ENCODE results near the gene SEC14L1.
"Not testable (repeated sequence)": the region's sequence is repeated elsewhere in the genome, so short reads cannot be mapped to it uniquely, and the experiment has no call there.

Gene SEC14L1

DNA sequence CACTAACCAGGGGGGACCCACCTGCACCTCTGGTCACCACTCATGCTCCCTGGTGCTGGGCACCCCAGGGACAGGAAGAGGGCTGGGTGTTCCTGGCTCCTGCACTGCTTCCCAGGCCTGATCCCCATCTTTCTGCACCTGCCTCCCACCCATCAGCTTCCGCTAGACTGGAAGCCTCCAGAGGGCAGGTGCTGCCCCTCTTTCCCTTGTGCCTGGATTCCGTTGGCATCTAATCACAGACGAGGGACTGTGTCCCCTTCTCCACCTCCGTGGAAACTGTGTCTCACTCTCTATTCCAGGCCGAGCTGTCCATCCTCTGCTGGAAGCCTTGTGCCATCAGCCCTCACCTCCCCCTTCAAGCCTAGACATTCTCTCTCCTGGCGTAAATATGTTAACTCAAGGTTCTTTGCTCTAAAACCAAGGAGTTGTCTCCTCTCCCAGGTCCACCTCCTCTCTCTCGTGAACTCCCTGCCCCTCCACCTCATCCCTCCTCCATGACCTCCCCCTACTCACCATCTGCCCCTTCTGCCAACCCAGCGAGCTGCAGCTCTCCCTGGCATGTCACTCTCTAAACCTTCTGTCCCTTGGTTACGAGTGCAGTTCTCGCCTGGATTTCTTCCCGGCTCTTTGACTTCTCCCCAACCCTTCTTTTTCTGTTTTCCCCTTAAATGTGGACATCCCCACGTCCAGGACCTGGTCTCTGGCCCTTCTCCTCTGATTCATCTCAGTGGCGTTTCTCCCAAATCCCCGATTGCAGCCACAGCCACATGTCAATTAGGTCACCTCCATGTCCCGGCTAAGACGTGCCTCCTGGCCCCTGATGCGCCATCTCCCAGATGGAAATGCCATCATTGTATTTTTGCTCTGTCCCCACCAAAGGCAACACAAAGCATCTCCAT lies 107.7 kb downstream of the SEC14L1 start:
- Histone ChIP-seq H3K27ac (ENCODE audit: low read depth, low read length) (no peak overlapping the region), H3K4ac (ENCODE audit: low read depth, low read length) (no peak overlapping the region), H2AFZ (ENCODE audit: insufficient read depth, low read length, poor library complexity) (no peak overlapping the region), H3K23ac (ENCODE audit: low read length) (no peak overlapping the region), H4K12ac (ENCODE audit: low read depth, low read length) (no peak overlapping the region), H4K91ac (ENCODE audit: low read depth, low read length) (no peak overlapping the region), H2AK5ac (ENCODE audit: low read length) (no peak overlapping the region), H3K79me1 (ENCODE audit: low read length) (no peaks in the 10 kb centered on the region), H3K4me1 (ENCODE audit: control insufficient read depth in 1 of 2, insufficient read depth in 2 of 2, low read length in 2 of 2) (peaks cover 2 to 9% of the 10 kb centered on the region in 2 experiments), H2BK12ac (ENCODE audit: low read length) (no peak overlapping the region), H3K36me3 (ENCODE audit: control insufficient read depth in 1 of 2, insufficient read depth in 2 of 2, low read length in 2 of 2) (no peaks in the 10 kb centered on the region), H3K9ac (ENCODE audit: low read length) (no peak overlapping the region), H3K14ac (ENCODE audit: low read length) (no peak overlapping the region), H3K27me3 (ENCODE audit: insufficient read depth, low read length) (no peaks in the 10 kb centered on the region), H3K4me3 (ENCODE audit: low read depth, low read length) (no peak overlapping the region), H2BK120ac (ENCODE audit: insufficient read depth, low read length, poor library complexity) (no peak overlapping the region), H3K18ac (ENCODE audit: low read length) (no peak overlapping the region), H3K4me2 (ENCODE audit: low read length) (no peak overlapping the region), H2BK5ac (ENCODE audit: low read depth, low read length, poor library complexity) (no peak overlapping the region), H3K9me3 (ENCODE audit: insufficient read depth, low read depth, low read length) (peaks cover 3% of the 10 kb centered on the region), H4K8ac (ENCODE audit: low read depth, low read length) (no peak overlapping the region), H3K79me2 (ENCODE audit: control insufficient read depth, insufficient read depth, low read length, poor library complexity) (no peaks in the 10 kb centered on the region)
- no CpG with 5 or more reads among the region's 17 CpGs for WGBS (ENCODE audit: extremely low coverage, insufficient coverage, insufficient read length)
- no peak for DNase-seq

DNA sequence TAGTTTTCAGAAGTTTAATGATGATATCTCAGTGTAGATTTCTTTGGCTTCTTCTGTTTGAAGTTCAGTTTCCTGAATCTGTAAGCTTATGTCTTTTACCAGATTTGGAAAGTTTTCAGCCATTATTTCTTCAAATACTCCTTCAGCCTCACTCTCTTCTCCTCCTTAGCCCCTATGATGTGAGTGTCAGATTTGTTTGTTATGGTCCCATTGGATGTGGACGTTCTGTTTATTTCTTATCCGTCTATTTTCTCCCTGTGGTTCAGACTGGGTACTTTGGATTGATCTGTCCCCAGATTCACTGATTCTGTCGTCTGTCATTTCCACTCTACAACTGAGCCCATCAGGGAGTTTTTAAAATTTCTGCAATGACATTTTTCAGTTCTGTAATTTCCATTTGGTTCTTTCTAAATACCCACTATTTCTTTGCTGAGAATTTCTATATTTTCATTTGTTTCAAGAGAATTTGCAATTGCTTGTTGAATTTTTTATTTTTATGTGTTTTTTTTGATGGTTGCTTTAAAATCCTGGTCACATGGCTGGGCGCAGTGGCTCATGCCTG lies 110.9 kb downstream of the SEC14L1 start:
- H2BK12ac ChIP-seq (ENCODE audit: low read length), result no peak overlapping the region
- no CpG with 5 or more reads among the region's 4 CpGs for WGBS (ENCODE audit: extremely low coverage, insufficient coverage, insufficient read length)
- no peak overlapping the region for H2BK120ac ChIP-seq (ENCODE audit: insufficient read depth, low read length, poor library complexity)
- no peak overlapping the region for H2AK5ac ChIP-seq (ENCODE audit: low read length)
- no peaks in the 10 kb centered on the region for H3K79me2 ChIP-seq (ENCODE audit: control insufficient read depth, insufficient read depth, low read length, poor library complexity)
- no peak overlapping the region for H3K4me3 ChIP-seq (ENCODE audit: low read depth, low read length)
- no peak overlapping the region for H2AFZ ChIP-seq (ENCODE audit: insufficient read depth, low read length, poor library complexity)
- no peak overlapping the region for H3K4me2 ChIP-seq (ENCODE audit: low read length)
- H4K12ac ChIP-seq (ENCODE audit: low read depth, low read length), result no peak overlapping the region
- peaks cover 3% of the 10 kb centered on the region for H3K9me3 ChIP-seq (ENCODE audit: insufficient read depth, low read depth, low read length)
- no peak overlapping the region for H4K91ac ChIP-seq (ENCODE audit: low read depth, low read length)
- peaks cover 24 to 30% of the 10 kb centered on the region in 2 experiments for H3K4me1 ChIP-seq (ENCODE audit: control insufficient read depth in 1 of 2, insufficient read depth in 2 of 2, low read length in 2 of 2)
- no peak overlapping the region for H4K8ac ChIP-seq (ENCODE audit: low read depth, low read length)
- no peaks in the 10 kb centered on the region for H3K27me3 ChIP-seq (ENCODE audit: insufficient read depth, low read length)
- no peak overlapping the region for H3K18ac ChIP-seq (ENCODE audit: low read length)
- H2BK5ac ChIP-seq (ENCODE audit: low read depth, low read length, poor library complexity), result no peak overlapping the region
- no peaks in the 10 kb centered on the region for H3K36me3 ChIP-seq (ENCODE audit: control insufficient read depth in 1 of 2, insufficient read depth in 2 of 2, low read length in 2 of 2)
- no peak for DNase-seq
- H3K14ac ChIP-seq (ENCODE audit: low read length), result no peak overlapping the region
- peaks cover 11% of the 10 kb centered on the region for H3K79me1 ChIP-seq (ENCODE audit: low read length)
- H3K4ac ChIP-seq (ENCODE audit: low read depth, low read length), result no peak overlapping the region
- no peak overlapping the region for H3K23ac ChIP-seq (ENCODE audit: low read length)
- H3K9ac ChIP-seq (ENCODE audit: low read length), result no peak overlapping the region
- no peak overlapping the region for H3K27ac ChIP-seq (ENCODE audit: low read depth, low read length)

DNA sequence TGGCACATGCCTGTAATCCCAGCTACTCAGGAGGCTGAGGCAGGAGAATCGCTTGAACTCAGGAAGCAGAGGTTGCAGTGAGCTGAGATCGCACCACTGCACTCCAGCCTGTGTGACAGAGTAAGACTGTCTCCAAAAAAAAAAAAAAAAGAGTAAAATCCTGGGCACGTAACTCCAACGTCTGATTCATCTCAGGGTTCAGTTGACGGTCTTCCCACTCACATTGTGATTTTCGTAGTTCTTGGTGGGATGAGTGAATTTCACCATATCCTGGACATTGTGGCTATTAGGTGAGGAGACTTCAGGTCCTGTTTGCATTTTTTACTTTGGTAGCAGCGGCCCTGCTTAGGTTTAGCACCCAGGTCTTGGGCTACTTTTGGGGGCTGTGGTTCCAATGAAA lies 111.5 kb downstream of the SEC14L1 start:
- not testable (repeated sequence) for H2BK5ac ChIP-seq (ENCODE audit: low read depth, low read length, poor library complexity); H3K79me2 ChIP-seq (ENCODE audit: control insufficient read depth, insufficient read depth, low read length, poor library complexity); H3K4me2 ChIP-seq (ENCODE audit: low read length); DNase-seq; H3K9me3 ChIP-seq (ENCODE audit: insufficient read depth, low read depth, low read length); H2AK5ac ChIP-seq (ENCODE audit: low read length); H3K18ac ChIP-seq (ENCODE audit: low read length); H2BK120ac ChIP-seq (ENCODE audit: insufficient read depth, low read length, poor library complexity); H3K4me3 ChIP-seq (ENCODE audit: low read depth, low read length); H3K27me3 ChIP-seq (ENCODE audit: insufficient read depth, low read length); H3K23ac ChIP-seq (ENCODE audit: low read length); H3K4ac ChIP-seq (ENCODE audit: low read depth, low read length); H3K14ac ChIP-seq (ENCODE audit: low read length); H4K8ac ChIP-seq (ENCODE audit: low read depth, low read length); H2BK12ac ChIP-seq (ENCODE audit: low read length); H4K91ac ChIP-seq (ENCODE audit: low read depth, low read length); H4K12ac ChIP-seq (ENCODE audit: low read depth, low read length); H3K27ac ChIP-seq (ENCODE audit: low read depth, low read length); H2AFZ ChIP-seq (ENCODE audit: insufficient read depth, low read length, poor library complexity); H3K36me3 ChIP-seq (ENCODE audit: control insufficient read depth in 1 of 2, insufficient read depth in 2 of 2, low read length in 2 of 2); H3K9ac ChIP-seq (ENCODE audit: low read length)
- Histone ChIP-seq H3K79me1 (ENCODE audit: low read length) (peaks cover 11% of the 10 kb centered on the region), H3K4me1 (ENCODE audit: control insufficient read depth in 1 of 2, insufficient read depth in 2 of 2, low read length in 2 of 2) (peaks cover 24 to 26% of the 10 kb centered on the region in 2 experiments)
- no CpG with 5 or more reads among the region's 7 CpGs for WGBS (ENCODE audit: extremely low coverage, insufficient coverage, insufficient read length)

DNA sequence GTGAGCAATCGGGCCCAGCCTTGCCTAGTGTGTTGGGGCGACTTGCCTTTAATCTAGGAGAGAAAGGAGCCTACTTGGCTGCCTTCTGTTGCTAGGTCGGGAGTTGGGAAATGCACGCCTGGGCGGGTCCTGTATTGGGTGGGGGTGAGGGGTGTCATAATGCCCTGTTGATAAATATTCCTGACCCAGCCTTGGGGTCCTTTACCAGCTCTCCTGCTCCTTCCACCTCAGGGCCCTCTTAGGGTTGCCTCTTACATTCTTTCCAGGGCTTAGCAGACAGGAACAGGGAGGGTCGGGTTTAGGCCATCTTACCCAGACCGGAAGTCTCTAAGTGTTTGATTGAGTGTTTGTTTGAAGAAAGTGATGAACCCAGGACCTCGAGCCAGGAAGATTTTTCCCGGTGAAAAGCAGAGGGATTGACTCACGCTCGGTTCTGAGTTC lies 112.9 kb downstream of the SEC14L1 start:
- H3K23ac ChIP-seq (ENCODE audit: low read length), result no peak overlapping the region
- no peaks in the 10 kb centered on the region for H3K9me3 ChIP-seq (ENCODE audit: insufficient read depth, low read depth, low read length)
- DNase-seq, result no peak
- peak overlapping the region; percentile 42 for H2AK5ac ChIP-seq (ENCODE audit: low read length)
- H2BK5ac ChIP-seq (ENCODE audit: low read depth, low read length, poor library complexity), result no peak overlapping the region
- no peak overlapping the region for H3K4ac ChIP-seq (ENCODE audit: low read depth, low read length)
- H2BK120ac ChIP-seq (ENCODE audit: insufficient read depth, low read length, poor library complexity), result peak overlapping the region; percentile 11
- H3K27me3 ChIP-seq (ENCODE audit: insufficient read depth, low read length), result no peaks in the 10 kb centered on the region
- no peak overlapping the region for H3K27ac ChIP-seq (ENCODE audit: low read depth, low read length)
- H3K36me3 ChIP-seq (ENCODE audit: control insufficient read depth in 1 of 2, insufficient read depth in 2 of 2, low read length in 2 of 2), result no peaks in the 10 kb centered on the region
- peak overlapping the region; percentile 13 for H4K91ac ChIP-seq (ENCODE audit: low read depth, low read length)
- no peak overlapping the region for H3K14ac ChIP-seq (ENCODE audit: low read length)
- H3K4me2 ChIP-seq (ENCODE audit: low read length), result no peak overlapping the region
- H3K4me1 ChIP-seq (ENCODE audit: control insufficient read depth in 1 of 2, insufficient read depth in 2 of 2, low read length in 2 of 2), result peaks cover 24 to 25% of the 10 kb centered on the region in 2 experiments
- no peak overlapping the region for H4K12ac ChIP-seq (ENCODE audit: low read depth, low read length)
- no peak overlapping the region for H3K18ac ChIP-seq (ENCODE audit: low read length)
- no CpG with 5 or more reads among the region's 11 CpGs for WGBS (ENCODE audit: extremely low coverage, insufficient coverage, insufficient read length)
- H3K79me1 ChIP-seq (ENCODE audit: low read length), result peaks cover 11% of the 10 kb centered on the region
- H3K4me3 ChIP-seq (ENCODE audit: low read depth, low read length), result no peak overlapping the region
- H4K8ac ChIP-seq (ENCODE audit: low read depth, low read length), result no peak overlapping the region
- no peaks in the 10 kb centered on the region for H3K79me2 ChIP-seq (ENCODE audit: control insufficient read depth, insufficient read depth, low read length, poor library complexity)
- H2AFZ ChIP-seq (ENCODE audit: insufficient read depth, low read length, poor library complexity), result no peak overlapping the region
- H3K9ac ChIP-seq (ENCODE audit: low read length), result no peak overlapping the region
- peak overlapping the region; percentile 55 for H2BK12ac ChIP-seq (ENCODE audit: low read length)

All from trophoblast cell (in vitro differentiated cells and primary cell).